ENCODE data around the gene TRAPPC10.

Gene TRAPPC10

GRCh38 chr21:43981151-43981870 lies 30.8 kb upstream of the TRAPPC10 start:
- no peak for TF ChIP-seq CTCF (IDR thresholded peaks at IDR 0.05; ENCODE audit: borderline replicate concordance, control extremely low read depth, extremely low read depth, insufficient read depth, missing control alignments)
- no peak for DNase-seq (ENCODE audit: low spot score)
- in situ Hi-C loops (cut with MboI; ENCODE audit: low sequenced_read_pairs, unreplicated experiment) = loop anchor here (10.0 kb wide), 1 partner anchor 167 kb away; no protein-coding TSS in a partner anchor

DNA sequence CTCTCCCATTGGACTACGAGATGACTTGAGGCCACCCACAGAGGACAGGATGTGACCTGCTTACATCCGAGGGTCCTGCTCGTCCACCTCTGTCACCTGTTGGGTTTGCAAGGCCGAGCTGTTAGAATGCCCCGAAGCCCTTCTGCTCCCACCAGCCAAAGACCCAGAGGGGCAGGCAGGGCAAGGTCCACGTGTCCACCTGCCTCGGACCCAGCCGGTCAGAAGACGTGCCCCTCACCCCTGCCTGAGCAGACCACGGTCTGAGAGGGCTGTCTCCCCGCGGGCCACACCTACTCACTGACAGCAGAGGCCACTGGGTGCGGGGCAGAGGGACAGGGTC lies 30.3 kb upstream of the TRAPPC10 start:
- no peak for TF ChIP-seq CTCF (IDR thresholded peaks at IDR 0.05; ENCODE audit: borderline replicate concordance, control extremely low read depth, extremely low read depth, insufficient read depth, missing control alignments)
- in situ Hi-C loops (cut with MboI; ENCODE audit: low sequenced_read_pairs, unreplicated experiment) = loop anchor here (10.0 kb wide), 1 partner anchor 167 kb away; no protein-coding TSS in a partner anchor
- DNase-seq (ENCODE audit: low spot score) = no peak

DNA sequence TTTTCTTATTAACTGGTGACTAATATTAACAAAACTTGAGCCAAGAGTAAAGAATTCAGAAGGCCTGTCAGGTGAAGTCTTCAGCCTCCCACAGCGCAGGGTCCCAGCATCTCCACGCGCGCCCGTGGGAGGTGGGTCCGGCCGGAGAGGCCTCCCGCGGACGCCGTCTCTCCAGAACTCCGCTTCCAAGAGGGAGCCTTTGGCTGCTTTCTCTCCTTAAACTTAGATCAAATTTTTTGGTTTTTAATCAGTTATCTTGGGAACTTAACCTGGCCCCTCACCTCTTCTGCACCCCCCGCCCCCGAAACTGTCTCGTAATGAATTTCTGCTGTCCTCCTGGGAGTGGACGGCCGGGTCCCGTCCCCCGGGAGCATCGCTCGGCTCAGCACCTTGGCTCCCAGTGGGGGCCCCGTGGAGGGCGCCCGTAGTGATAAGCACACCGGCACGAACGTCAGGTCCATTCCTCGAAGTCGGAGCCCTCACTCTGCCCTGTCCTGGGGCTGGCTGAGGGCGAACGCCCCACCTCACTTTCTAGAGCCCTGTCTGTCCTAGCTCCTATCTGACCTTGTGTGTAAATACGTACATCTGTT lies 29.5 kb upstream of the TRAPPC10 start:
- no peak for TF ChIP-seq CTCF (IDR thresholded peaks at IDR 0.05; ENCODE audit: borderline replicate concordance, control extremely low read depth, extremely low read depth, insufficient read depth, missing control alignments)
- in situ Hi-C loops (cut with MboI; ENCODE audit: low sequenced_read_pairs, unreplicated experiment) = loop anchor here (10.0 kb wide), 1 partner anchor 168 kb away; no protein-coding TSS in a partner anchor
- DNase-seq (ENCODE audit: low spot score) = no peak

GRCh38 chr21:43983390-43983789 lies 28.7 kb upstream of the TRAPPC10 start:
- TF ChIP-seq CTCF (IDR thresholded peaks at IDR 0.05; ENCODE audit: borderline replicate concordance, control extremely low read depth, extremely low read depth, insufficient read depth, missing control alignments) = no peak
- no peak for DNase-seq (ENCODE audit: low spot score)
- in situ Hi-C loops (cut with MboI; ENCODE audit: low sequenced_read_pairs, unreplicated experiment) = loop anchor here (10.0 kb wide), 1 partner anchor 169 kb away; no protein-coding TSS in a partner anchor

- no peak for TF ChIP-seq CTCF (IDR thresholded peaks at IDR 0.05; ENCODE audit: borderline replicate concordance, control extremely low read depth, extremely low read depth, insufficient read depth, missing control alignments)
- no peak for DNase-seq (ENCODE audit: low spot score)
- in situ Hi-C loops (cut with MboI; ENCODE audit: low sequenced_read_pairs, unreplicated experiment) = loop anchor here (10.0 kb wide), 1 partner anchor 169 kb away; no protein-coding TSS in a partner anchor
Observed at GRCh38 chr21:43983860-43984420, 28.2 kb upstream of the TRAPPC10 start.

DNA sequence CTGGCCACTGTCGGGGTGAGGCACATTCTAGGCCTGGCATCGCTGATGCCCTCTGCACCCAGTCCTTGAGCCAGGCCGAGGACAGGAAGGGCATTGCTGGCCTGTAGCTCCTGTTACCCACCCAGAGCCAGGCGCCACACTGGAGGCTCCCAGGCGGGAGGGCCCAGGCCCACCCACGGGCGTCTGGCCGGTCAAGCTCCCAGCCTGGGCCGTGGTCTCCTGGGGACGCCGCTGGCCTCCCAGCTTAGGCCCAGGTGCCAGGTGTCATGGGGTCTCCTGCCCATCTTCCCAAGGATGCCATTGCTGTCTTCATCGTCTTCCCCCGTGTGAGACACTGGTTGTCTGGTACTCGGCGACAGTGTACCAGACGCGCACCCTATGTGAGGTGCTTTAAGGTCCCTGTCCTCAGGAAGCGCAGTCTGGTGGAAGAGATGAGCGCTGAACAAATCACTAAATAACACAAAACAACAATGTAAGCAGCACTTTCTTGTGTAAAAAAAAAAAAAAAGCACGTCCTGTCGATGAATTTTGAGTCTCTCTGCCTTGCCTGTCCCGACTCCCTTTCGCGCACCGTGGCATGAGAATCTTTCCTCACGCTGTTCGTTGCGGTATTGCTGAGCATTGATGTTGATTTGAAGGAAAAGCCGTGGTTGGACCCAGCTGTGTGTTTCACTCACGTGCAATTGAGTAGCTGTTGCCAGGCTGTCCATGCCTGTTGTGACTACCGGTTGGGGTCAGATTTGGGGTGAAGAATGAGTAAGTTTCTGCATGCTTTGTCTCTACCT lies 27.0 kb upstream of the TRAPPC10 start:
- DNase-seq (ENCODE audit: low spot score) = no peak
- in situ Hi-C loops (cut with MboI; ENCODE audit: low sequenced_read_pairs, unreplicated experiment) = loop anchor here (10.0 kb wide), 1 partner anchor 170 kb away; no protein-coding TSS in a partner anchor
- TF ChIP-seq CTCF (IDR thresholded peaks at IDR 0.05; ENCODE audit: borderline replicate concordance, control extremely low read depth, extremely low read depth, insufficient read depth, missing control alignments) = no peak
